Measurements from ENCODE around the gene PLXNA4. TPM values are rescaled to one million over a fixed set of nuclear protein-coding genes. Genes with fewer than 3 reads are reported as not detected.

Gene PLXNA4
- total RNA-seq, 1 experiment from 2014 or later = 0.81 TPM

GRCh38 chr7:132548489-132549078 lies 27.7 kb downstream of the PLXNA4 start (continued):
- TF ChIP-seq STAT6 (CRISPR knock-in tag; conservative IDR thresholded peaks at IDR 0.05; ENCODE audit: low read depth) (no peak), NR3C1 (CRISPR knock-in tag; conservative IDR thresholded peaks at IDR 0.05; ENCODE audit: low read depth) (no peak)

GRCh38 chr7:132547821-132548220 lies 28.4 kb downstream of the PLXNA4 start:
- Mint-ChIP-seq H3K4me3 (no peak overlapping the region), H3K4me1 (peaks cover 40% of the 10 kb centered on the region), H3K9me3 (peaks cover 38% of the 10 kb centered on the region), H3K36me3 (peaks cover 25% of the 10 kb centered on the region), H3K27me3 (ENCODE audit: low read depth) (peaks cover 18% of the 10 kb centered on the region), H3K27ac (no peak overlapping the region)
- TF ChIP-seq PRDM15 (CRISPR knock-in tag; IDR thresholded peaks at IDR 0.05) = no peak
- no peak for TF ChIP-seq ZNF121 (CRISPR knock-in tag; IDR thresholded peaks at IDR 0.05)
- TF ChIP-seq ZNF423 (CRISPR knock-in tag; IDR thresholded peaks at IDR 0.05) = no peak
- no peak for TF ChIP-seq NR3C1 (CRISPR knock-in tag; conservative IDR thresholded peaks at IDR 0.05; ENCODE audit: low read depth)
- no peak for TF ChIP-seq EMX1 (CRISPR knock-in tag; IDR thresholded peaks at IDR 0.05)
- TF ChIP-seq IRF2 (CRISPR knock-in tag; IDR thresholded peaks at IDR 0.05; ENCODE audit: borderline replicate concordance, low read depth) = no peak
- no peak for TF ChIP-seq ZNF532 (CRISPR knock-in tag; IDR thresholded peaks at IDR 0.05; ENCODE audit: borderline replicate concordance)
- TF ChIP-seq SMAD3 (CRISPR knock-in tag; IDR thresholded peaks at IDR 0.05; ENCODE audit: borderline replicate concordance) = no peak
- no peak for TF ChIP-seq CREB1 (CRISPR knock-in tag; IDR thresholded peaks at IDR 0.05)
- no peak for TF ChIP-seq HMGA2 (CRISPR knock-in tag; IDR thresholded peaks at IDR 0.05)
- DNase-seq (ENCODE audit: low spot score) (no peak), ATAC-seq (no peak)
- CTCF ChIA-PET = no interaction called here
- POLR2A ChIA-PET = no interaction called here

GRCh38 chr7:132546366-132547127 lies 29.7 kb downstream of the PLXNA4 start:
- H3K4me1 Mint-ChIP-seq = peaks cover 39% of the 10 kb centered on the region
- peaks cover 16% of the 10 kb centered on the region for H3K27me3 Mint-ChIP-seq (ENCODE audit: low read depth)
- ChIA-PET CTCF (no interaction called here), POLR2A (no interaction called here)
- H3K27ac Mint-ChIP-seq = no peak overlapping the region
- ATAC-seq = no peak
- no peak for DNase-seq (ENCODE audit: low spot score)
- peaks cover 20% of the 10 kb centered on the region for H3K36me3 Mint-ChIP-seq
- H3K9me3 Mint-ChIP-seq = peaks cover 42% of the 10 kb centered on the region
- no peak overlapping the region for H3K4me3 Mint-ChIP-seq
- TF ChIP-seq USF2 (CRISPR knock-in tag; IDR thresholded peaks at IDR 0.05) = no peak
- TF ChIP-seq JAZF1 (CRISPR knock-in tag; IDR thresholded peaks at IDR 0.05) = no peak
- no peak for TF ChIP-seq HMGXB4 (CRISPR knock-in tag; IDR thresholded peaks at IDR 0.05)

Measured in WTC11 (cell line).